Hepatocyte (in vitro differentiated cells): ENCODE measurements around the gene NHEJ1. TPM values are rescaled to one million over a fixed set of nuclear protein-coding genes. Genes with fewer than 3 reads are reported as not detected.

Experiments
- DNase-seq: peaks from one replicate; pipeline ENCODE4 v3.0.0-alpha.2; 2016; ENCODE audit warnings: low spot score
- H2AFZ ChIP-seq: fragments of 200-600 bp; sonication (generic); 2 replicates; pipeline ENCODE4 v1.6.0; 2016; ENCODE audit warnings: antibody characterized with exemption, mild to moderate bottlenecking
- H3K27ac ChIP-seq: fragments of 200-600 bp; sonication (generic); 2 replicates; pipeline ENCODE4 v1.5.1; 2016; ENCODE audit warnings: mild to moderate bottlenecking
- H3K27me3 ChIP-seq: fragments of 200-600 bp; sonication (generic); 2 replicates; pipeline ENCODE4 v1.6.1; 2016
- H3K36me3 ChIP-seq: fragments of 200-600 bp; sonication (generic); replicated peaks from 2 replicates; pipeline ENCODE4 v1.5.1; 2016; ENCODE audit warnings: low read depth; ENCODE audit not compliant: insufficient read depth
- H3K4me1 ChIP-seq: fragments of 200-600 bp; sonication (generic); 2 replicates; pipeline ENCODE4 v1.5.1; 2016; ENCODE audit warnings: mild to moderate bottlenecking, moderate library complexity; ENCODE audit not compliant: insufficient read depth
- H3K4me2 ChIP-seq: fragments of 200-600 bp; sonication (generic); 2 replicates; pipeline ENCODE4 v1.6.0; 2016
- H3K4me3 ChIP-seq: fragments of 200-600 bp; sonication (generic); 2 replicates; pipeline ENCODE4 v1.5.1; 2016; ENCODE audit warnings: mild to moderate bottlenecking
- H3K79me2 ChIP-seq: fragments of 200-600 bp; sonication (generic); 2 replicates; pipeline ENCODE4 v1.6.0; 2017; ENCODE audit warnings: mild to moderate bottlenecking
- H3K9me2 ChIP-seq: fragments of 200-600 bp; sonication (generic); replicated peaks from 2 replicates; pipeline ENCODE4 v1.6.0; 2017; ENCODE audit warnings: mild to moderate bottlenecking; ENCODE audit not compliant: insufficient read depth
- H3K9me3 ChIP-seq: fragments of 200-600 bp; sonication (generic); 2 replicates; pipeline ENCODE4 v1.5.1; 2016; ENCODE audit warnings: low read depth, mild to moderate bottlenecking
- H4K20me1 ChIP-seq: fragments of 200-600 bp; sonication (generic); 2 replicates; pipeline ENCODE4 v1.6.0; 2016; ENCODE audit warnings: mild to moderate bottlenecking; ENCODE audit not compliant: insufficient read depth, poor library complexity, severe bottlenecking
- CTCF ChIP-seq: fragments of 200-600 bp; sonication (generic); IDR thresholded peaks from 2 replicates; pipeline ENCODE4 v1.5.1; 2016; ENCODE audit warnings: antibody characterized with exemption, mild to moderate bottlenecking; ENCODE audit not compliant: poor library complexity
- EZH2 ChIP-seq: fragments of 200-600 bp; sonication (generic); IDR thresholded peaks from 2 replicates; pipeline ENCODE4 v1.6.1; 2016; ENCODE audit warnings: antibody characterized with exemption, mild to moderate bottlenecking, borderline replicate concordance
- EZH2phosphoT487 ChIP-seq: fragments of 200-600 bp; sonication (generic); IDR thresholded peaks from one replicate; pipeline ENCODE4 v1.6.1; 2018; ENCODE audit warnings: antibody characterized with exemption, mild to moderate bottlenecking, low read depth, moderate library complexity; ENCODE audit not compliant: unreplicated experiment, severe bottlenecking
- WGBS: methylation state at CpG from one replicate; pipeline ENCODE4 v1.1.6; 2016; ENCODE audit warnings: low lambda C conversion rate; ENCODE audit errors: missing lambda C conversion rate; 5-methylcytosine and 5-hydroxymethylcytosine counted together
- polyA plus RNA-seq: library from polyadenylated mRNA; unstranded; fragments of >200 nt; fragmentation: Nextera tagmentation; extraction: Ambion mirVana; gene quantifications from 2 replicates; pipeline ENCODE4 v1.2.1, GENCODE V29; 2016
- total RNA-seq: library from RNA; depleted of rRNA; stranded (reverse); fragments of >200 nt; gene quantifications from 2 replicates; pipeline ENCODE4 v1.2.3, GENCODE V29; 2014

Gene NHEJ1
- total and polyA plus RNA-seq, 2 experiments from 2014 or later: 18.1 to 28.2 TPM

- H3K27ac ChIP-seq: peak overlapping the region; percentile 86
- peaks cover 20% of the 10 kb centered on the region for H3K4me1 ChIP-seq
- no peaks in the 10 kb centered on the region for H3K9me2 ChIP-seq
- no peak overlapping the region for H3K4me3 ChIP-seq
- DNase-seq: peak; percentile 91
- H3K9me3 ChIP-seq: no peaks in the 10 kb centered on the region
- peaks cover 6% of the 10 kb centered on the region for H3K79me2 ChIP-seq
- peaks cover 7% of the 10 kb centered on the region for H3K36me3 ChIP-seq
- H2AFZ ChIP-seq: no peak overlapping the region
- 39% methylated on average over 14 of the region's 14 CpGs for WGBS
- H3K27me3 ChIP-seq: no peaks in the 10 kb centered on the region
- H4K20me1 ChIP-seq: no peaks in the 10 kb centered on the region
- H3K4me2 ChIP-seq: peak overlapping the region; percentile 65
- TF ChIP-seq EZH2 (no peak), CTCF (peak; percentile 68)
Observed at GRCh38 chr2:219073413-219074129, 87.0 kb downstream of the NHEJ1 start.

GRCh38 chr2:219072741-219073250 is 87.8 kb downstream of the NHEJ1 start:
- peak overlapping the region; percentile 86 for H3K27ac ChIP-seq

GRCh38 chr2:219071131-219071816 is 89.3 kb downstream of the NHEJ1 start:
- Histone ChIP-seq H2AFZ (no peak overlapping the region), H3K4me3 (no peak overlapping the region), H3K4me1 (peaks cover 20% of the 10 kb centered on the region), H3K9me3 (no peaks in the 10 kb centered on the region), H3K4me2 (peak overlapping the region; percentile 65), H3K27me3 (no peaks in the 10 kb centered on the region), H4K20me1 (no peaks in the 10 kb centered on the region), H3K27ac (peak overlapping the region; percentile 86), H3K36me3 (peaks cover 7% of the 10 kb centered on the region), H3K79me2 (no peaks in the 10 kb centered on the region), H3K9me2 (no peaks in the 10 kb centered on the region)
- peak; percentile 65 for DNase-seq
- no peak for TF ChIP-seq EZH2
- TF ChIP-seq EZH2phosphoT487: no peak
- no peak for TF ChIP-seq CTCF
- WGBS: 57% methylated on average over 6 of the region's 6 CpGs

More at GRCh38 chr2:219072741-219073250, 87.8 kb downstream of the NHEJ1 start:
- Histone ChIP-seq H3K9me2 (no peaks in the 10 kb centered on the region), H3K4me2 (peak overlapping the region; percentile 65), H3K9me3 (no peaks in the 10 kb centered on the region), H3K27me3 (no peaks in the 10 kb centered on the region), H3K4me3 (no peak overlapping the region), H3K4me1 (peaks cover 20% of the 10 kb centered on the region), H3K36me3 (peaks cover 7% of the 10 kb centered on the region), H2AFZ (no peak overlapping the region), H4K20me1 (no peaks in the 10 kb centered on the region), H3K79me2 (no peaks in the 10 kb centered on the region)
- TF ChIP-seq EZH2 (no peak), EZH2phosphoT487 (no peak), CTCF (no peak)
- peak; percentile 39 for DNase-seq
- WGBS: 67% methylated on average over 9 of the region's 9 CpGs
